RWPE2 (cell line): Measurements from ENCODE around the gene DCAF10.
"Not testable (repeated sequence)": the region's sequence is repeated elsewhere in the genome, so short reads cannot be mapped to it uniquely, and the experiment has no call there.

Source experiments
- ATAC-seq: fragments of 200-7000 bp; cut with Tn5 transposase; 3 replicates; pipeline ENCODE4 v1.9.1; 2021; ENCODE audit warnings: low read depth
- DNase-seq: peaks from one replicate; pipeline ENCODE4 v3.0.0-alpha.2; 2020; ENCODE audit warnings: low spot score
- H3K27ac ChIP-seq: fragments of 450-650 bp; 2 replicates; pipeline ENCODE4 v1.5.1; 2017; ENCODE audit warnings: mild to moderate bottlenecking; ENCODE audit not compliant: poor library complexity, severe bottlenecking
- H3K27me3 ChIP-seq: fragments of 250-450 bp; sonication (Bioruptor Pico); 2 replicates; pipeline ENCODE4 v1.5.1; 2021; ENCODE audit warnings: mild to moderate bottlenecking, moderate library complexity; ENCODE audit not compliant: insufficient read depth, poor library complexity, severe bottlenecking
- H3K36me3 ChIP-seq: fragments of 250-450 bp; sonication (Bioruptor Pico); 2 replicates; pipeline ENCODE4 v1.5.1; 2020; ENCODE audit warnings: low read depth, mild to moderate bottlenecking, moderate library complexity
- H3K4me1 ChIP-seq: fragments of 250-450 bp; sonication (Bioruptor Pico); 2 replicates; pipeline ENCODE4 v1.5.1; 2021; ENCODE audit warnings: mild to moderate bottlenecking, moderate library complexity; ENCODE audit not compliant: insufficient read depth, poor library complexity, severe bottlenecking
- H3K4me3 ChIP-seq: fragments of 250-450 bp; sonication (Bioruptor Pico); 2 replicates; pipeline ENCODE4 v1.5.1; 2021; ENCODE audit warnings: mild to moderate bottlenecking, moderate library complexity; ENCODE audit not compliant: severe bottlenecking
- H3K9me3 ChIP-seq: fragments of 250-450 bp; sonication (Bioruptor Pico); 2 replicates; pipeline ENCODE4 v1.5.1; 2021; ENCODE audit warnings: mild to moderate bottlenecking, moderate library complexity; ENCODE audit not compliant: severe bottlenecking
- TF ChIP-seq, protein P1 (sequence below): fragments of 450-650 bp; IDR thresholded peaks from one replicate; pipeline ENCODE4 v1.5.1; 2017; ENCODE audit warnings: mild to moderate bottlenecking, moderate library complexity; ENCODE audit not compliant: poor library complexity, severe bottlenecking

The DCAF10 gene

DNA sequence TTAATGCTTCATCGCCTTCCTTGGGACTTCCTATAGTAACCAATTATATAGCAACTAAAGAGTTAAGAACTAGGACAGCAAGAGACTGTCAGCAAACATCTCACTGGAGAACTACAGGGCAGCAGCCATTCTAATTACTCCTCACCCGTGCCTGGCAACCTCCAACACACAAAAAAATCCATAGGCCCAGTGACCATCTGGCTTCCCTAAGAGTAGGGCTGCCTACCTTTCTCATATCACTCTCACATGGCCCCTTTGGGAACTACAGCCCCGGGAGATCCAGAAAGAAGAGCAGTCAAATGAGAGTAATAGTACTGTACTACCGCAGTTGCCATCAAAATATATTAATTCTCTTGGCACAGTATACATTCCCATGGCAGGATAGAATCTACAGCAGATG lies 5.7 kb downstream of the DCAF10 start:
- H3K9me3 ChIP-seq = no peaks in the 10 kb centered on the region
- no peak overlapping the region for H3K4me3 ChIP-seq
- TF ChIP-seq, protein P1, sequence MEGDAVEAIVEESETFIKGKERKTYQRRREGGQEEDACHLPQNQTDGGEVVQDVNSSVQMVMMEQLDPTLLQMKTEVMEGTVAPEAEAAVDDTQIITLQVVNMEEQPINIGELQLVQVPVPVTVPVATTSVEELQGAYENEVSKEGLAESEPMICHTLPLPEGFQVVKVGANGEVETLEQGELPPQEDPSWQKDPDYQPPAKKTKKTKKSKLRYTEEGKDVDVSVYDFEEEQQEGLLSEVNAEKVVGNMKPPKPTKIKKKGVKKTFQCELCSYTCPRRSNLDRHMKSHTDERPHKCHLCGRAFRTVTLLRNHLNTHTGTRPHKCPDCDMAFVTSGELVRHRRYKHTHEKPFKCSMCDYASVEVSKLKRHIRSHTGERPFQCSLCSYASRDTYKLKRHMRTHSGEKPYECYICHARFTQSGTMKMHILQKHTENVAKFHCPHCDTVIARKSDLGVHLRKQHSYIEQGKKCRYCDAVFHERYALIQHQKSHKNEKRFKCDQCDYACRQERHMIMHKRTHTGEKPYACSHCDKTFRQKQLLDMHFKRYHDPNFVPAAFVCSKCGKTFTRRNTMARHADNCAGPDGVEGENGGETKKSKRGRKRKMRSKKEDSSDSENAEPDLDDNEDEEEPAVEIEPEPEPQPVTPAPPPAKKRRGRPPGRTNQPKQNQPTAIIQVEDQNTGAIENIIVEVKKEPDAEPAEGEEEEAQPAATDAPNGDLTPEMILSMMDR = no peak
- no peak overlapping the region for H3K27ac ChIP-seq
- ATAC-seq (0 out of 3 replicates have a peak, but pooled peaks have one; percentile 16), DNase-seq (no peak)
- H3K36me3 ChIP-seq = peaks cover 30% of the 10 kb centered on the region
- peaks cover 8% of the 10 kb centered on the region for H3K4me1 ChIP-seq
- H3K27me3 ChIP-seq = no peaks in the 10 kb centered on the region

DNA sequence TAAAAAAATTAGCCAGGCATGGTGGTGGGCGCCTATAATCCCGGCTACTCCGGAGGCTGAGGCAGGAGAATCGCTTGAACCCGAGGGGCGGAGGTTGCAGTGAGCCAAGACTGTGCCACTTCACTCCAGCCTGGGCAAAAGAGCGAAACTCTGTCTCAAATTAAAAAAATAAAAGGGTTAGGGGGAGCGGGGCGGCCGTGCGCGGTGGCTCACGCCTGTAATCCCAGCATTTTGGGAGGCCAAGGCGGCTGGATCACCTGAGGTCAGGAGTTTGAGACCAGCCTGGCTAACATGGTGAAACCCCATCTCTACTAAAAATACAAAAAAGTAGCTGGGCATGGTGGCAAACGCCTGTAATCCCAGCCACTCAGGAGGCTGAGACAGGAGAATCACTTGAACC lies 9.1 kb downstream of the DCAF10 start:
- DNase-seq, H3K27me3 ChIP-seq, H3K4me1 ChIP-seq, H3K27ac ChIP-seq, ATAC-seq, H3K4me3 ChIP-seq, H3K9me3 ChIP-seq: not testable (repeated sequence)
- H3K36me3 ChIP-seq = peaks cover 25% of the 10 kb centered on the region

DNA sequence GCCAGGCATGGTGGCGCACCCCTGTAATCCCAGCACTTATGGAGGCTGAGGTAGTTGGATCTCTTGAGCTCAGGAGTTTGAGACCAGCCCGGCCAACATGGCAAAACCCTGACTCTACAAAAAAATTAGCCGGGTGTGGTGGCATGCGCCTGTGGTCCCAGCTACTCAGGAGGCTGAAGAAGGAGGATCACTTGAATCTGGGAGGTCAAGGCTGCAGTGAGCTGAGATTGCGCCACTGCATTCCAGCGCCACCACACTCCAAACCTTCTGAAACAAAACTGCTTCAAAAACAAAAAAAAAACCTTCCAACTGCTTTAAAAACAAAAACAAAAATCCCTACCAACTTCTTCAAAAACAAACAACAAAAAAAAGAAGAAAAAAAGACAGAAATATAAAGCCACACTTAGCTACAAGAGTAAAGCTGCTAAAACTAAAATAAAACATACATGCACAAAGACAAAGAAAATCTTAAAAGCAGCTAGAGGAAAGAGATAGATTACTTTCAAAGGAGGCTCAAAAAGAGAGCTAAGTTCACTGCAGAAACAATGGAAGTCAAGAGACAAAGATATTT lies 11.4 kb downstream of the DCAF10 start:
- ATAC-seq (no peak), DNase-seq (no peak)
- Histone ChIP-seq H3K4me1 (no peaks in the 10 kb centered on the region), H3K9me3 (no peaks in the 10 kb centered on the region), H3K36me3 (peaks cover 15% of the 10 kb centered on the region), H3K27ac (no peak overlapping the region), H3K4me3 (no peak overlapping the region), H3K27me3 (no peaks in the 10 kb centered on the region)
- TF ChIP-seq, protein P1 = no peak

DNA sequence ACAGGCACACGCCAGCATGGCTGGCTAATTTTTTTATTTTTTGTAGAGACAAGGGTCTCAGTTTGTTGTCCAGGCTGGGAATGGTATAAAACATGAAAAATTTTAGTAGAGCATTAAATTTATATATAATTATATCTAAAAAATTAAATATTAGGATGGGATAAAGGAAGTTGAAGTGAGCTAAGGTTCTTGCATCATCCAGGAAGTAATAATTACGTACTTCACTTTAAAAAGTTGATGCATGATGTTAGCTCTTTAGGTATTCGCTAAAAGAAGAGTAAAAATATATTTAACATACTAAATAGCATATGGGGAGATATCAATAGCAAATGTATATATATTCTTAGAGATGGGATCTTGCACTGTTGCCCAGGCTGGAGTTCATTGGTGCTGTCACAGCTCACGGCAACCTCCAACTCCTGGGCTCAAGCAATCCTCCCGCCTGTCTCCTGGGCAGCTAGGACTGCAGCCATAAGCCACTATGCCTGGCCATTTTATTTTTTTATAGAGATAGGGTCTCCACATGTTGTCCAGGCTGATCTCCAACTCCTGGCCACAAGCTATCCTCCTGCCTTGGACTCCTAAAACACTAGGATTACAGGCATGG lies 12.3 kb downstream of the DCAF10 start:
- Histone ChIP-seq H3K27me3 (no peaks in the 10 kb centered on the region), H3K4me3 (no peak overlapping the region), H3K4me1 (no peaks in the 10 kb centered on the region), H3K36me3 (peaks cover 10% of the 10 kb centered on the region), H3K9me3 (no peaks in the 10 kb centered on the region), H3K27ac (no peak overlapping the region)
- TF ChIP-seq, protein P1 = no peak
- ATAC-seq (no peak), DNase-seq (no peak)

DNA sequence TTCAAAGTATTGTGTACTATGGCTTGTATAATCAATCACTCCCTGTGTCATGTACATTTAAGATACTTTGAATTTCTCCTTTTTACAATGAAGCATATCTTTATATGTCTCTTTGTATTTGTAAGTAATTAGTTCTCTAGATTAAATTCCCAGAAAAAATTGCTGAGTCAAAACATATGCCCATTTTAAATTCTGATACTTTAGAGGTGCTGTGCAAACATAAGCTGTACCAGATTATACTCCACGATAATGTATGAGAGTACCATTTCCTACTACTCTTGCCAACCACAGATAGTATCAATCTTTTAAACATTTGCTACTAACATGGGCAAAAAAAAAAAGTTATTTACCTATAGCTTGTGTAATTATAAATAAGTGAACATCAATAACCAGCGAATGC lies 18.3 kb downstream of the DCAF10 start:
- H3K4me3 ChIP-seq = no peak overlapping the region
- H3K27ac ChIP-seq = no peak overlapping the region
- ATAC-seq = no peak
- peaks cover 46% of the 10 kb centered on the region for H3K36me3 ChIP-seq
- no peak for DNase-seq
- TF ChIP-seq, protein P1 = no peak
- no peaks in the 10 kb centered on the region for H3K4me1 ChIP-seq
- H3K27me3 ChIP-seq = no peaks in the 10 kb centered on the region
- H3K9me3 ChIP-seq = no peaks in the 10 kb centered on the region
